ENCODE measurements around the gene PDE11A. TPM values are rescaled to one million over a fixed set of nuclear protein-coding genes. Genes with fewer than 3 reads are reported as not detected.

PDE11A gene
- total RNA-seq, 1 experiment from 2014 or later = 0.24 TPM

DNA sequence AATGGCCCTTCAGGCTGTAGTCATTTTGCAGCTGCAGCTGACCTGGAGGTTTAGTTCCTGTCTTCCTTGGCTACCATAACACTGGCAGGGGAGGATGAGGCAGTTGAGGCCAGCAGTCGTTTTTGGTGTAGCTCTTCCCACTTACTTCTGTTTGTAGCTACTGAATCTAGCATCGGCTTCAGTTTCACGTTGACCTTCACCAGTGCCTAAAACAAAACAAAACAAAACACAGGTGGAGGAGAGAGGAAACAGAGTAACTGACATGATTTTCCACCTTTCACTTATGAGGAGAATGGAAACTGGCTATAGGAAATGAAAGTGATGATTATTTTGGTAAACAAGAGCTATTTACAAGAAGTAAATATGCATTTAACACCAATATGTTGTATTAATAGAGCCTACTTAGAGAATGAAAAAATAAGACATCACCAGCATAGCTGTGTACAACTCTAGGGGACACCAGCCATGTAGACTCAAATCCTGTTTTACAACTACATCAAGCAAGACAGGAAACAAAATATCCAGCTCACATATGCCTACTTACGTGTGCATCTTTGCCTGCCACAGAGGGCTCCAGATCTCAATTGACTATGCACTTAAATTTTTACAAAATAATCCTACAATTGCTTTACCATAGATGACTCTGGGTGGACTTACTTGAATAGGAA lies 443.1 kb downstream of the PDE11A start:
- no peak for DNase-seq (ENCODE audit: low read depth)

GRCh38 chr2:177628831-177629230 lies 443.7 kb downstream of the PDE11A start:
- no peak for DNase-seq (ENCODE audit: low read depth)

GRCh38 chr2:177625744-177626650 lies 446.6 kb downstream of the PDE11A start:
- DNase-seq (ENCODE audit: low read depth) = no peak

DNA sequence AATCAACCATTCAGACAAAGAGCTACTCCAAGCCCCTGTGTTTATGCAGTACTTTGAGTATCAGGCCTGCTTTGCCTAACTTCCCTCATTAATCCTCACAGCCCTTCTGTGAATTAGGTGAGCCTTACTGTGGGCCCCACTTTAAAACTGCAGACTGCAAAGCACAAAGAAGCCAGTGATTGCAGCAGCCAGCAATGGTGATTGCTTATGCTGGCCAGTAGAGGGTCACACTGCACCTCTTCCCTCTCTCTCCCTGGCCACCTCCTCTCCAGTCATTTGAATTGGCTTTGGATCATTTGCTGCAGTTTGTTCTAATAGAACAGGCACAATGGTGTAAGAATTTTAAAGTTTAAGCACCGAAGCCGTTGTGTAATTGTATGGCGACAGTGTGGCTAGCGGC lies 450.1 kb downstream of the PDE11A start:
- no peak for DNase-seq (ENCODE audit: low read depth)

- DNase-seq (ENCODE audit: low read depth) = no peak
These were observed 452.6 kb downstream of the PDE11A start for GRCh38 chr2:177619986-177620385.

DNA sequence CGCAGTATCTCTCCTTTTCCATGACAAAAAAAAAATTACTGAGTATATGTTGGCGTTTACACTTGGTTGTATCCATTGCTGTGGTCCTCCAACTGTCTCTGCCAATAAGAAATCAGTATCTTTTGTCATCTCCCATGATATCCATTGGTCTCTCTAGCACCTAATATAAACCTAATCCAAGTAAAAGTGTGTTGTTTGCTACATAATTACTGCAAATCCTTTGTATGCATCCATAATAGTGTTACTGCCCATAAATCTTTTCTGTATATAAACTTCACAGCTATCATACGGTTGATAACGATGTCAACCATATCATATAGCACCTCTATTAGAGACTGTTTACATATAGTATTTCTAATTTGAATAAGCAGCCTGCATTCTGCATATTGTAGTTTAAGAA lies 453.1 kb downstream of the PDE11A start:
- DNase-seq (ENCODE audit: low read depth) = no peak

- peak; percentile 88 for DNase-seq (ENCODE audit: low read depth)
These were observed 454.0 kb downstream of the PDE11A start for GRCh38 chr2:177618255-177619253.

- DNase-seq (ENCODE audit: low read depth) = no peak
These were observed 454.7 kb downstream of the PDE11A start for GRCh38 chr2:177617849-177618248.

- DNase-seq (ENCODE audit: low read depth) = no peak
These were observed 455.8 kb downstream of the PDE11A start for GRCh38 chr2:177616731-177617130.

GRCh38 chr2:177616066-177616465 lies 456.5 kb downstream of the PDE11A start:
- DNase-seq (ENCODE audit: low read depth) = no peak

GRCh38 chr2:177612659-177613058 lies 459.9 kb downstream of the PDE11A start:
- no peak for DNase-seq (ENCODE audit: low read depth)

GRCh38 chr2:177611310-177611886 lies 461.2 kb downstream of the PDE11A start:
- DNase-seq (ENCODE audit: low read depth) = no peak

DNA sequence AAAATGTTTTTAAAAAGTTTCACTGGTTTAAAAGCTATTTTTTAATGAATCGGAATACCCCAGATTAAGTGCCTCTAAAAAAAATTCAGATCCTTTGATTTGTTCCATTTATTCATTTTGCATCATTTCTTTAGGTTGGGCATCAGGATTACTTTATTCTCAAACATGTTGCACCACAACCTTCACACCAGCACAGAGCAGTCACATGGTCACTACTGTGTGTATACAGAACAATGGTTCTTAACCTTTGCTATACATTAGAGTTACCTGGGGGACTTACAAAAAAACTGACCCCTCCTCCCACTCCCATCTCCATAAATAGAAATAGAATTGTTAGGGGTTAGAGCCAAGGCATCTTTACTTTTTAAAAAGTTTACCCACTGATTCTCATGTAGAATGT lies 461.8 kb downstream of the PDE11A start:
- no peak for DNase-seq (ENCODE audit: low read depth)

- DNase-seq (ENCODE audit: low read depth) = peak; percentile 25
These were observed 465.9 kb downstream of the PDE11A start for GRCh38 chr2:177606636-177607035.

DNA sequence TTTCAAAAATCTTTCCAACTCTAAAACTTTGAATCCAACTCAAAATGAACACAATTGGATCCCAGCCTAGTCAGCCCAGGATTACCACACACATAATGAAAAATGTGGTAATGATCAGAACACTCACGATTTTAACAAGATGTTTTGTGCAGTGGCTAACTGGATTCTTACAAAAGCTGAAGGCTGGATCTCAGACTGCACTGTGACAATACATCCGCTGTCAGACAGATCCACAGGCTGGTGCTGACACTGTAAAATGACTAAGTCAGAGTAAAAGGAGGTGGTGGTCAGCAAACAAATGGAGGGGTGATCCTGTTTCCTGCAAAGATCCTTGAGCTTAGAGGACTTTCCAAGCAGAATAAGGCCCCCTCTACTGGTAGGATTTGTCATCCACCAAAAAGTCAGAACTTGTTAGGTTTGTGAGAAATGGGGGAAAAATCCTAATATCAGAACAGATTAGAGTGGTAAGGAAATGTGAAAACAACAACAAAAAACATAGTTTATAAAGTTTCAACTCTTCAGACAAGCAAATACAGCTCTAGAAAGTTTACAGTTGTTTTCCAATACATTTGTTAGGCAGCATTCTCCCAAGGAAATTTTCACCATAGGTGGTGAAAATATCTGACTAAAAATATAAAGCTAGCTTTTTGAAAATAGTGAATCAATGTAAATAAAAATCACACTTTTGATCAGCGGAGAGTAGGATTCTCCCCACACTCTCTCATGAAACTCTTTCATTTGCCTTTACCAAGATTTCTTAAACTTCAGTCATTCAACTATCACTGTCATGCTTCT lies 468.1 kb downstream of the PDE11A start:
- peak; percentile 56 for DNase-seq (ENCODE audit: low read depth)

DNA sequence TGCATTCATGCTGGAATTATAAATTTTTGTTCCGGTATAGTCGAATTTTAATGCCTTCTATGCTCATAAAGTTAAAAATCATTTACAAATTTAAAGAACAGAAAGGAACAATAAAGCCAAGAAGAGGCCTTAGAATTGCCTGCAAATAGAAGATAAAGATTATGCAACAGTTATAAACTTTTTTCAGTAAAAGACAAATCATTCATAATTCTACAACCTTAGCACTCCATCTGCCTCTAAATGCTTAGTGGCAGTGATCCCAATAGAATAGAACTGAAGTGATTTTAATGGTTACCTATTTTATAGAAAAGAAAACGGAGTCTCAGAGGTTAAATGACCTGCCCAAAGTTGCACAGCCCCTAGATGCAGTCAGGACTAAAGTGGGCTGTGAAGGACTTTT lies 468.8 kb downstream of the PDE11A start:
- no peak for DNase-seq (ENCODE audit: low read depth)

DNA sequence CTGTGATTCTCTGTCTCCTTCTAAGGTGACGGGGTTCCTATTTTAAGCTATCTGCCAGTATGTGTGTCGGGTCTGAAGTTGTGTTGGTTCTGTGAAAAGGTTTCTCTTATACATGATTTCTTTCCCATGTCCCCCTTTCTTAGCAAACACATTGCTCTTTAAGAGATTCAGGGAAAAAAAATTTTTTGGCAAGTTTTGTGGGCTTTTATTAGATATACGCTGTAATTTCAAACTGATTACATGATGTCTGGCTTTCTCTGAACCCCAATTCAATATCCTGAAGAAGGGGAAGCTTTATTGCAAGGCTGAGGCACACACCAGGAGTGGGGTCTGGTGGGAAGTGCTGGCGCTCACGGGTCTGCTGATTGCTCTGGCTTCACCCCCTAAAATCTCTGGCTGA lies 469.4 kb downstream of the PDE11A start:
- DNase-seq (ENCODE audit: low read depth) = no peak

GRCh38 chr2:177602611-177603164 lies 469.9 kb downstream of the PDE11A start:
- DNase-seq (ENCODE audit: low read depth) = no peak

GRCh38 chr2:177600917-177601316 lies 471.7 kb downstream of the PDE11A start:
- DNase-seq (ENCODE audit: low read depth) = no peak

GRCh38 chr2:177599956-177600355 lies 472.6 kb downstream of the PDE11A start:
- no peak for DNase-seq (ENCODE audit: low read depth)

Measured in RPMI7951 (cell line).